Measurements from ENCODE around the gene LHX6. TPM values are rescaled to one million over a fixed set of nuclear protein-coding genes. Genes with fewer than 3 reads are reported as not detected.

LHX6 gene
- total RNA-seq, 1 donor, result not detected

DNA sequence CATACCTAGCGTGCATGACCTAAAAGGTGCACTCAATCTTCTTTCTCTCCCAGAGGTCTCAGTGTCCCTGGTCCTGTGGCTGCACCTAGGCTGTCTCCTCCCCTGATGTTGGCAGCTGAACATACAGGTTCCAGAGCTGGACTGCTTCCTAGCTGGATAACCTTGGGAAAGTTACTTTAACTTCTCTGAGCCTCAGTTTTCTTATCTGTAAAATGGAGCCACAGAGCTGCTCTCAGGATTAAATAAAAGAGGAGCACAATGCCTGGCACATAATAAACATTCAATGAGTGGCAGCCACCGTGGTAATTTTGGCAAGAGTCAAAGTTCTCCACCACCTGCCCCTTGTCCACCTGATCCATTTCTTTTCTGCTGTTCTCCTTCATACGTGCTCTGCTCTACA lies 55.1 kb downstream of the LHX6 start:
- DNase-seq (ENCODE audit: low read depth), result no peak
- TF ChIP-seq, protein P1, sequence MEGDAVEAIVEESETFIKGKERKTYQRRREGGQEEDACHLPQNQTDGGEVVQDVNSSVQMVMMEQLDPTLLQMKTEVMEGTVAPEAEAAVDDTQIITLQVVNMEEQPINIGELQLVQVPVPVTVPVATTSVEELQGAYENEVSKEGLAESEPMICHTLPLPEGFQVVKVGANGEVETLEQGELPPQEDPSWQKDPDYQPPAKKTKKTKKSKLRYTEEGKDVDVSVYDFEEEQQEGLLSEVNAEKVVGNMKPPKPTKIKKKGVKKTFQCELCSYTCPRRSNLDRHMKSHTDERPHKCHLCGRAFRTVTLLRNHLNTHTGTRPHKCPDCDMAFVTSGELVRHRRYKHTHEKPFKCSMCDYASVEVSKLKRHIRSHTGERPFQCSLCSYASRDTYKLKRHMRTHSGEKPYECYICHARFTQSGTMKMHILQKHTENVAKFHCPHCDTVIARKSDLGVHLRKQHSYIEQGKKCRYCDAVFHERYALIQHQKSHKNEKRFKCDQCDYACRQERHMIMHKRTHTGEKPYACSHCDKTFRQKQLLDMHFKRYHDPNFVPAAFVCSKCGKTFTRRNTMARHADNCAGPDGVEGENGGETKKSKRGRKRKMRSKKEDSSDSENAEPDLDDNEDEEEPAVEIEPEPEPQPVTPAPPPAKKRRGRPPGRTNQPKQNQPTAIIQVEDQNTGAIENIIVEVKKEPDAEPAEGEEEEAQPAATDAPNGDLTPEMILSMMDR (IDR thresholded peaks at IDR 0.05; ENCODE audit: insufficient read depth, low read depth, low read length), result no peak

DNA sequence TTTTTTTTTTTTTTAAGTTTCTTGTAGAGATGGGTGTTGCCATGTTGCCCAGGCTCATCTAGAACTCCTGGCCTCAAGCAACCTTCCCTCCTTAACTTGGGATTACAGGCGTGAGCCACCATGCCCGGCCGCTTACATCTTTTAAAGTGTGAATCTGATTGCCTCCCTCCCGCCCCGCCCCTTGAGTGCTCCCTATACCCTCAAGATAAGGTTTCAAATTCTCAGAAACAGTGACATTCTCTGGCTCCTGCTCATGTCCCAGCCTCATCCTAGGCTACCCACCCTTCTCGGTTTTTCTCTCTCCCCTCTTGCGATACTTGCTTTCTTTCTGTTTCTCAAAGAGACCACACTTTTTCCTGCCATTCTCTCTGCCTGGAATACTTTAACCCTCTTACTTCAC lies 56.6 kb downstream of the LHX6 start:
- TF ChIP-seq, protein P1 (IDR thresholded peaks at IDR 0.05; ENCODE audit: insufficient read depth, low read depth, low read length), result no peak
- H3K4me3 ChIP-seq (ENCODE audit: low read depth, low read length), result no peak overlapping the region
- no peak for DNase-seq (ENCODE audit: low read depth)

More for the DNA sequence above, 55.1 kb downstream of the LHX6 start:
- no peak overlapping the region for H3K4me3 ChIP-seq (ENCODE audit: low read depth, low read length)

DNA sequence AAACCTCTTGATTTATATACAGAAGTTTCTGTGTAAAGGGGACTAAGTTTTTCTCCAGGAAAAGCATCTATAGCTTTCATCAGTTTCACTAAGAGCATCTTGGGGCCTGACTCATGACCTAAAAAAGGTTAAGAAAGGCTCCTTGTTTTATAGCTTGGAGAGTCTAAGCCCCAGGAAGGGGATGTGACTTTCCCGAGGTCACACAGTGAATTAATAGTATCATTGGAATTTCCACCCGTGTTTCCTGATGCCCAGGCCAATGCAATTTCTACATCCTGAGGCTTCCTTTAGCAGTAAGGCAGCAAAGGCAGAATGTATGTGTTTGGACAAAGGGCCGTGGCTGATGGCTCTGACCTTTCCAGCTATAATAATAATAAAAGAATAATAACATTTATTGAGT lies 60.4 kb downstream of the LHX6 start:
- no peak for DNase-seq (ENCODE audit: low read depth)
- H3K4me3 ChIP-seq (ENCODE audit: low read depth, low read length), result no peak overlapping the region
- TF ChIP-seq, protein P1 (IDR thresholded peaks at IDR 0.05; ENCODE audit: insufficient read depth, low read depth, low read length), result no peak

DNA sequence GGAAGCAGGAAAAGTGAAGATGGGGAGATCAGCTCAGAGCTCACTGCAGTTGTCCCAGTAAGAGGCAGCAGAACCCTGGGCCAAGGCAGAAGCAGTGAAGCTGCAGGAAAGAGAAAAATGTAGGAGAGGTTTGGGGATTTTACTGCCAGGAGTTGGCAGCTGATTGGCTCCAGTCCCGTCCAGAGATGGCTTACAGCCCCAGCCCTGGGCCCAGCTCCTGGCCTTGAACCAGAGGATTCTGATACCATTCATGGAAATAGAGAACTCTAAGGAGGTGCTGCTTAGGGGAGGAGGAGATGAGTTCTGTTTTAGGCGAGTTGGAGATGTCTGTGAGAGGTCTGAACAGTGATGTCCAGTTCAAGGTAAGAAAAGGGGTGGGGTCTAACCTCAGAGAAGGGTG lies 64.5 kb downstream of the LHX6 start:
- no peak overlapping the region for H3K4me3 ChIP-seq (ENCODE audit: low read depth, low read length)
- TF ChIP-seq, protein P1 (IDR thresholded peaks at IDR 0.05; ENCODE audit: insufficient read depth, low read depth, low read length), result no peak
- no peak for DNase-seq (ENCODE audit: low read depth)

DNA sequence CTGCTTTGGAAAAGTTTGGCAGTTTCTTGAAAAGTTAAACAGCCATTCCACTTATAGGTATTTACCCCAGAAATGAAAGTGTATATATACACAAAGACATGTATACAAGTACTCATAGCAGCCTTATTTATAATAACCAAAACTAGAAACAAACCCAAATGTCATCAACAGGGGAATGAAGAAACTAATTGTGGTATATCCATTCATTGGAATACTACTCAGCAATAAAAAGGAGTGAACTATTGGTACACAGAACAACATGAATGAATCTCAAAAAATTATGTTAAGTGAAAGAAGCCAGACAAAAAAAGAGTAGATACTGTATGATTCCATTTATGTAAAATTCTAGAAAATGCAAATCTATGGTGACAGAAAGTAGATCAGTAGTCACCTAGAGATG lies 66.3 kb downstream of the LHX6 start:
- TF ChIP-seq, protein P1 (IDR thresholded peaks at IDR 0.05; ENCODE audit: insufficient read depth, low read depth, low read length), result no peak
- no peak for DNase-seq (ENCODE audit: low read depth)
- H3K4me3 ChIP-seq (ENCODE audit: low read depth, low read length), result no peak overlapping the region

DNA sequence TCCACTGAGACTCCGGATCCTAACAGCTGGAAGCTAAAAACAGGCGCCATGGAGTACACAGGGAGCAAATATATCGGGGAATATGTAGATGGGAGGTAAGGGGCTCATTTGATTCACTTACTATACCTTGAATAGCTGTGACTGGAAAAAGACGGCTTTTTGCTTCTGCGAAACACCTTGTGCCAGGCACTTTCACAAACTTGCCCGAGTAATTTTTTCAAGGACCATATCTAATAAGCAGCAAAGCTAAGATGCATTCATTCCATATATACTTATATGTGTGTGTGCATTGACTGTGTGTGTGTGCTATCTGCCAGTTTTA lies 68.9 kb downstream of the LHX6 start:
- DNase-seq (ENCODE audit: low read depth), result no peak
- peak overlapping the region; percentile 99 for H3K4me3 ChIP-seq (ENCODE audit: low read depth, low read length)
- TF ChIP-seq, protein P1 (IDR thresholded peaks at IDR 0.05; ENCODE audit: insufficient read depth, low read depth, low read length), result no peak
